ENCODE results near the gene ABITRAM. TPM values are rescaled to one million over a fixed set of nuclear protein-coding genes. Genes with fewer than 3 reads are reported as not detected.

Gene ABITRAM
- total RNA-seq: 5.0 and 6.3 TPM in 2 replicates

GRCh38 chr9:108934323-108934893, at the start of gene ABITRAM:
ABITRAM (plus strand) TSS chr9:108934400; CDS start chr9:108934487, 87 bp downstream.

GRCh38 chr9:108933718-108934322, 380 bp upstream of the ABITRAM start, which contains the start of gene ELP1:
ELP1 (minus strand) TSS chr9:108934124; CDS start chr9:108931146, 2,978 bp downstream.

Other genes with a start within 250 kb of the ABITRAM start
- gene ACTL7B, start 78.4 kb upstream of the ABITRAM start, total RNA-seq: not detected in 2 replicates
- gene ACTL7A, start 72.1 kb upstream of the ABITRAM start, total RNA-seq: not detected in 2 replicates
- 16.8 and 17.0 TPM in 2 replicates for gene ELP1, start 276 bp upstream of the ABITRAM start, total RNA-seq
- gene CTNNAL1, start 79.1 kb downstream of the ABITRAM start, total RNA-seq: 106 TPM in 2 replicates
- gene TMEM245, start 185.5 kb downstream of the ABITRAM start, total RNA-seq: 33.2 and 50.7 TPM in 2 replicates
- 0.16 TPM in 1 of 2 replicates, not detected in the other for gene FRRS1L, start 232.8 kb downstream of the ABITRAM start, total RNA-seq

Measured in cardiac atrium fibroblast (primary cell).